Mesendoderm (in vitro differentiated cells): ENCODE data around the gene NID1.

Source experiments
- DNase-seq: peaks from one replicate; pipeline ENCODE4 v3.0.0; 2013
- H2AK5ac ChIP-seq: 2 replicates; pipeline ENCODE4 v1.6.1; 2013; ENCODE audit warnings: low read length, inconsistent platforms
- H2BK120ac ChIP-seq: 2 replicates; pipeline ENCODE4 v1.6.1; 2013; ENCODE audit warnings: low read depth, mild to moderate bottlenecking, low read length, moderate library complexity, mixed read lengths
- H2BK15ac ChIP-seq: replicated peaks from 2 replicates; pipeline ENCODE4 v1.6.1; 2013; ENCODE audit warnings: low read depth, mild to moderate bottlenecking, moderate library complexity
- H2BK5ac ChIP-seq: 2 replicates; pipeline ENCODE4 v1.6.1; 2013; ENCODE audit warnings: low read length, inconsistent platforms
- H3K18ac ChIP-seq: 2 replicates; pipeline ENCODE4 v1.6.1; 2013; ENCODE audit warnings: mild to moderate bottlenecking, low read length, mixed read lengths
- H3K23ac ChIP-seq: one replicate; pipeline ENCODE4 v1.6.1; 2013; ENCODE audit warnings: low read length
- H3K27ac ChIP-seq: 2 replicates; pipeline ENCODE4 v1.5.1; 2013; ENCODE audit warnings: low read depth, mild to moderate bottlenecking, inconsistent platforms, low read length, moderate library complexity
- H3K27me3 ChIP-seq: 2 replicates; pipeline ENCODE4 v1.6.1; 2013; ENCODE audit warnings: low read length, control low read depth, mild to moderate bottlenecking, inconsistent platforms; ENCODE audit not compliant: insufficient read depth, poor library complexity
- H3K36me3 ChIP-seq: 2 replicates; pipeline ENCODE4 v1.6.1; 2013; ENCODE audit warnings: low read length, inconsistent platforms; ENCODE audit not compliant: control insufficient read depth, insufficient read depth
- H3K4ac ChIP-seq: one replicate; pipeline ENCODE4 v1.6.1; 2013; ENCODE audit warnings: low read depth, mild to moderate bottlenecking, low read length, moderate library complexity
- H3K4me1 ChIP-seq: 2 replicates; pipeline ENCODE4 v1.6.1; 2013; ENCODE audit warnings: low read depth, low read length, inconsistent platforms; ENCODE audit not compliant: control insufficient read depth
- H3K4me2 ChIP-seq: 2 replicates; pipeline ENCODE4 v1.6.1; 2013; ENCODE audit warnings: low read length
- H3K4me3 ChIP-seq: 2 replicates; pipeline ENCODE4 v1.5.1; 2013; ENCODE audit warnings: mild to moderate bottlenecking, low read length
- H3K56ac ChIP-seq: one replicate; pipeline ENCODE4 v1.6.1; 2013; ENCODE audit warnings: low read length
- H3K79me1 ChIP-seq: 2 replicates; pipeline ENCODE4 v1.6.1; 2013; ENCODE audit warnings: low read length, inconsistent platforms
- H3K79me2 ChIP-seq: 2 replicates; pipeline ENCODE4 v1.6.1; 2013; ENCODE audit warnings: mild to moderate bottlenecking, low read length; ENCODE audit not compliant: control insufficient read depth, insufficient read depth
- H3K9ac ChIP-seq: 2 replicates; pipeline ENCODE4 v1.6.1; 2013; ENCODE audit warnings: low read length, inconsistent platforms
- H4K5ac ChIP-seq: one replicate; pipeline ENCODE4 v1.6.1; 2013; ENCODE audit warnings: low read length
- H4K8ac ChIP-seq: one replicate; pipeline ENCODE4 v1.6.1; 2013; ENCODE audit warnings: low read depth, mild to moderate bottlenecking, control low read depth, low read length, moderate library complexity
- WGBS: extraction: QIAGEN DNeasy Blood & Tissue Kit; methylation state at CpG from one replicate; pipeline ENCODE4 v1.1.7; 2013; ENCODE audit warnings: low lambda C conversion rate, missing lambda C conversion rate; ENCODE audit not compliant: insufficient coverage; ENCODE audit errors: extremely low coverage; 5-methylcytosine and 5-hydroxymethylcytosine counted together

The NID1 gene

DNA sequence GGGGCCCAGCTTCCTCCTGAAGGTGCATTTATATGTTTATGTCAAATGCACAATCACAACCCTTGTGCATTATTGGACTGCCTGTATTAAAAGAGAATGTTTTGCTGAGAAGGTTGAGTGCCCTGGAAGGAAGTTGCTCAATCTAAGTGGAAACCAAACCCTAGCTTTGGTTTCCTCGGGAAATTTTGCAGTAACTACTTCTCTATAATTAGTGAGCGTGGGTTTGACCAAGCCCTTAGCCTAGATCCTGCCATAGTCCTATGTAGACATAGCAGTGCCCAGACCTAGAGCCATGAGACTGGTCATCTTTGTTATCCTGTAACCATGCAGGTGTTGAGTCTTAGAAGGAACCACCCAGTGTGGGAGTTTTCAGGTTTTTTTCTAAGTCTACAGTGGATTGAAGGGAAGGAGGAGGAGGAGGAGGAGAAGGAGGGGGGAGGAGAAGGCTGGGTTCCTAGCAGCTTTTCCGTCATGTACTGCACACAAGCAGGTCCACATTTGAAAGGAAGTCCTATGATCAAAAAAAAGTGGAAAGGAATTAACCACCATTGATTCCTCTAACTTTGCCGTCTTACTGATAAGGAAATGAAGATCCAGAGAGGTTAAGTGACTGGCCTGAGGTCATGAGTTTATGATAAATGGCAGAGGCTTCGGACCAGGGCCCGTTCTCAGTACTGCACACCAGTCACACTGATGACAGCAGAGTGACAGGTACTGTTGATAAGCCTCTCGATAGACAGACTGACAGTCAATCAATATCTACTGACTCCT lies 126.0 kb downstream of the NID1 start:
- H3K36me3 ChIP-seq, result no peaks in the 10 kb centered on the region

DNA sequence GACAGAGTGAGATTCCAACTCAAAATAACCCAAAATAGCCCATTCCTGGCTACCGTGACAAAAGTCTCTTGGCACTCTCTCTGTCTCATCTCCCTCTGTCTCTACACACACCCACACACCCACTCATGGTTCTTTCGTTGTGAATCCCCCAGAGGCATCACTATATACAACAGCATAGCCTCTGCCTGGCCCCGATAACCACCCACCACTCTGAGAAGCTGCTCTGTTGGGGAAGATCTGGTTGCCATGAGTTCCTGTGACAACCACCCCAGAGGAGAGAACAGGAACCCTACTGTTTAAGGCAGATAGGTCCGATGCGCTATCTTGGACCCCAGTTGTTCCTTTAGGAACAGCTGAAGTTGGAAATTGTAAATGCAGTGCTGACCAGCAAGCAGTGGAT lies 127.8 kb downstream of the NID1 start:
- H3K4ac ChIP-seq, result no peak overlapping the region
- no peak for DNase-seq
- WGBS, result no CpG with 5 or more reads among the region's 5 CpGs

More for the DNA sequence above, 126.0 kb downstream of the NID1 start:
- H3K18ac ChIP-seq, result no peak overlapping the region
- WGBS, result no CpG with 5 or more reads among the region's 7 CpGs
- no peak overlapping the region for H3K4ac ChIP-seq
- no peak overlapping the region for H3K9ac ChIP-seq
- H4K5ac ChIP-seq, result no peak overlapping the region
- no peak overlapping the region for H3K4me3 ChIP-seq
- H2BK5ac ChIP-seq, result no peak overlapping the region
- peaks cover 5% of the 10 kb centered on the region for H3K4me1 ChIP-seq
- no peak for DNase-seq
- H4K8ac ChIP-seq, result no peak overlapping the region
- H2BK120ac ChIP-seq, result no peak overlapping the region
- no peaks in the 10 kb centered on the region for H3K27me3 ChIP-seq
- no peak overlapping the region for H3K4me2 ChIP-seq
- H3K79me1 ChIP-seq, result no peaks in the 10 kb centered on the region
- H3K79me2 ChIP-seq, result no peaks in the 10 kb centered on the region
- no peak overlapping the region for H3K23ac ChIP-seq
- H2AK5ac ChIP-seq, result no peak overlapping the region
- no peak overlapping the region for H2BK15ac ChIP-seq
- H3K27ac ChIP-seq, result no peak overlapping the region
- H3K56ac ChIP-seq, result no peak overlapping the region

DNA sequence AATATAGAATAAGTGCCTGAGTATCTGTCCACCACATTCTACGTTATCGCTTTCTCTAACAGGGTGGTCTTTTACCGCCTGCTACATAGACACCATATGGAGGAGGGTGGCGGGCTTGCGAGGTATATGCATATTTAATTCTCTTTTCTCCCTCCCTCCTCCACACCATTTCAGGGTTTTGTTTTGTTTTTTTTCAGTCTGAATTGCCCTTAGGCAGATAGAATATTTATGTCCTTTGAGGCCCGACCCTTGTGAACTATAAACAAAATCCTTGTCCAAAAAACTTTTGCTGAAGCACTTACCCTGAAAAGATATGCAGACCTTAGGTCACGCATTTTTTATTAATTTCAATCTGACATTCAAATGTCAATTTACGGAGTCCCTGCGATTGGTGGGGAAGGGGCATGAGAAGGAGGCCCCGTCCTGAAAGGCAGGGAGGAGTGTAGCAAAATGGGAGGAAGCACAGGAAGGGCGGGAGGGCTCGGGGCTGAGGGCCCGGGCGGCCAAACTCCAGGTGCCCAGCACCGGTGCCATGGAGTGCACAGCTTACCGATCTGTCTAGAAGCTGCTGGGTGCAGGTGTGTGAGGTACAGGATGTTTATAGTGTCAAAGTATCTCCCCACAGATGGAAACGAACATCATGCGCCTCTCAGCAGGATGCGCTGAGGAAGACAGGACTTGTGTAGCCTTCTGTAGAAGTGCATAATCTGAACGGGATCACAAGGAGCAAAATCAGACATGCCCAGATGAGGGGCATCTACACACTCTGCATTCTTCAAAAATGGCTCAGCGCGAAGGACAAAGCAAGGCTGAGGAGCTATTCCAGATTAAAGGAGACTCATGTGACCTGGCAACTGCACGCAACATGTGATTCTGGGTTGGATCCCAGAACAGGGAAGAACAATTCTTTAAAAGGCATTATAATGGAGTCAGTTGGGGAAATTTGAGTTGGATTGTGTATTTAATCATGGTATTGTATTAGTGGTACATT lies 129.4 kb downstream of the NID1 start:
- Histone ChIP-seq H4K5ac (no peak overlapping the region), H3K56ac (no peak overlapping the region), H3K79me2 (no peaks in the 10 kb centered on the region), H3K36me3 (no peaks in the 10 kb centered on the region), H2AK5ac (no peak overlapping the region), H4K8ac (no peak overlapping the region), H3K4me3 (no peak overlapping the region), H3K18ac (no peak overlapping the region), H2BK15ac (no peak overlapping the region), H3K4me1 (no peaks in the 10 kb centered on the region), H3K4me2 (no peak overlapping the region), H3K23ac (no peak overlapping the region), H3K4ac (no peak overlapping the region), H3K27ac (no peak overlapping the region), H2BK120ac (no peak overlapping the region), H3K9ac (no peak overlapping the region), H3K27me3 (no peaks in the 10 kb centered on the region), H2BK5ac (no peak overlapping the region), H3K79me1 (no peaks in the 10 kb centered on the region)
- DNase-seq, result no peak
- no CpG with 5 or more reads among the region's 23 CpGs for WGBS

More for the DNA sequence above, 127.8 kb downstream of the NID1 start:
- Histone ChIP-seq H2AK5ac (no peak overlapping the region), H2BK5ac (no peak overlapping the region), H3K4me1 (peaks cover 3% of the 10 kb centered on the region), H3K4me2 (no peak overlapping the region), H3K4me3 (no peak overlapping the region), H4K5ac (no peak overlapping the region), H3K18ac (no peak overlapping the region), H3K9ac (no peak overlapping the region), H3K36me3 (no peaks in the 10 kb centered on the region), H2BK15ac (no peak overlapping the region), H3K56ac (no peak overlapping the region), H3K23ac (no peak overlapping the region), H3K79me1 (no peaks in the 10 kb centered on the region), H3K27ac (no peak overlapping the region), H3K27me3 (no peaks in the 10 kb centered on the region), H2BK120ac (no peak overlapping the region), H3K79me2 (no peaks in the 10 kb centered on the region), H4K8ac (no peak overlapping the region)

DNA sequence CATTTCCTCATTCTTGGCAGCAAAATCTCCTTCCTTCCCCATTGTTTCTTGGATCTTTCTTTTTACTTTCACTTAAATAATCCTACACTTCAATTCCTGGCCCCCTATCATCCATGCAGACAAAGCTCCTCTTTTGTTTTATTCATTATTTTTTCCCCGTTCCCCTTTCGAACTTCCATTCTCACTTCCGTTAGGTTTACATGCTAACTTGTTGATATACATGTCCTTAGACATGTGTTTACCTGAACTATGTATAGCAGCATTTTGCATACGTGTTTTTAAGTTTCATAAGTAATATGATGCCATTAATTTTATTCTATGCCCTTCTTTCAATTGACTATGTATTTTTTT lies 131.1 kb downstream of the NID1 start:
- H3K4ac ChIP-seq, result no peak overlapping the region
- H3K23ac ChIP-seq, result no peak overlapping the region
- no peak overlapping the region for H3K4me2 ChIP-seq
- no peaks in the 10 kb centered on the region for H3K79me2 ChIP-seq
- H3K4me3 ChIP-seq, result no peak overlapping the region
- no peak overlapping the region for H2BK5ac ChIP-seq
- H3K18ac ChIP-seq, result no peak overlapping the region
- H3K56ac ChIP-seq, result no peak overlapping the region
- no peaks in the 10 kb centered on the region for H3K4me1 ChIP-seq
- H4K5ac ChIP-seq, result no peak overlapping the region
- H3K36me3 ChIP-seq, result no peaks in the 10 kb centered on the region
- DNase-seq, result no peak
- no peaks in the 10 kb centered on the region for H3K27me3 ChIP-seq
- WGBS, result 100% methylated on average over 1 of the region's 4 CpGs
- H2AK5ac ChIP-seq, result no peak overlapping the region
- no peaks in the 10 kb centered on the region for H3K79me1 ChIP-seq
- no peak overlapping the region for H3K27ac ChIP-seq
- H4K8ac ChIP-seq, result no peak overlapping the region
- no peak overlapping the region for H2BK15ac ChIP-seq
- no peak overlapping the region for H3K9ac ChIP-seq
- H2BK120ac ChIP-seq, result no peak overlapping the region

GRCh38 chr1:235933017-235933765 lies 131.7 kb downstream of the NID1 start:
- no peak overlapping the region for H2BK120ac ChIP-seq
- H2BK15ac ChIP-seq, result no peak overlapping the region
- H3K4me3 ChIP-seq, result no peak overlapping the region
- no peak overlapping the region for H3K27ac ChIP-seq
- H3K36me3 ChIP-seq, result no peaks in the 10 kb centered on the region
- no peak overlapping the region for H3K18ac ChIP-seq
- H3K23ac ChIP-seq, result no peak overlapping the region
- no peaks in the 10 kb centered on the region for H3K4me1 ChIP-seq
- no peak overlapping the region for H3K4me2 ChIP-seq
- no peaks in the 10 kb centered on the region for H3K79me2 ChIP-seq
- WGBS, result no CpG with 5 or more reads among the region's 8 CpGs
- H4K5ac ChIP-seq, result no peak overlapping the region
- H2AK5ac ChIP-seq, result no peak overlapping the region
- H3K4ac ChIP-seq, result no peak overlapping the region
- no peak overlapping the region for H2BK5ac ChIP-seq
- no peak overlapping the region for H4K8ac ChIP-seq
- DNase-seq, result no peak
- H3K79me1 ChIP-seq, result no peaks in the 10 kb centered on the region
- no peak overlapping the region for H3K56ac ChIP-seq
- no peaks in the 10 kb centered on the region for H3K27me3 ChIP-seq
- no peak overlapping the region for H3K9ac ChIP-seq
